Gastrocnemius medialis (tissue), 4 donors: Measurements from ENCODE around the gene SLC16A8.

ENCODE experiments used
- POLR2A ChIP-seq, 2 donors: fragments of 450-650 bp; IDR thresholded peaks; one replicate each; pipeline ENCODE4 v1.6.1; 2017; ENCODE audit warnings: antibody characterized with exemption in 2 of 2, mild to moderate bottlenecking in 2 of 2, moderate library complexity in 2 of 2
- TF ChIP-seq, protein P1 (sequence below), 5 experiments: fragments of 450-650 bp in 3 of 5; fragments of 200-600 bp in 2 of 5; sonication (generic) in 2 of 5; IDR thresholded peaks in 4 of 5; conservative IDR thresholded peaks in 1 of 5; 1 replicate in 4 of 5; 2 replicates in 1 of 5; pipeline ENCODE4 v1.5.1; 2016 to 2019; ENCODE audit warnings: antibody characterized with exemption in 5 of 5, mild to moderate bottlenecking in 3 of 5, moderate library complexity in 3 of 5

DNA sequence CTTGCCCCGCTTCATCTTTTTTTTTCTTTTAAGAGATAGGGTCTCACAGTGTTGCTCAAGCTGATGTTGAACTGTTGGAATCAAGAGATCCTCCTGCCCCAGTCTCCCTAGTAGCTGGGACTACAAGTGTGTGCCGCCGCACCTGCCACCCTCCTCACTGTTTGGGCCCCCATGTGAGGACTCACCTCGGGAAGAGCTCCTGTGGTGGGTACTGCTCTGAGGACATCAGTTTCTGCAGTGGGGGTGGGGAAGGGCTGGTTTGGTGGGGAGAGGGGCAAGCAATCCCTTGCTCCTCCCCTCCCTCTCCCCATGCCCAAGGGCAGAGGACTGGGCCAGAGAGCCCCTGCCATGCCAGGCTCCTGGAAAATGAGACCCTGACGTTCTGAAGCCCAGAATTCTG, 1.5 kb upstream of the SLC16A8 start:
- TF ChIP-seq, protein P1, sequence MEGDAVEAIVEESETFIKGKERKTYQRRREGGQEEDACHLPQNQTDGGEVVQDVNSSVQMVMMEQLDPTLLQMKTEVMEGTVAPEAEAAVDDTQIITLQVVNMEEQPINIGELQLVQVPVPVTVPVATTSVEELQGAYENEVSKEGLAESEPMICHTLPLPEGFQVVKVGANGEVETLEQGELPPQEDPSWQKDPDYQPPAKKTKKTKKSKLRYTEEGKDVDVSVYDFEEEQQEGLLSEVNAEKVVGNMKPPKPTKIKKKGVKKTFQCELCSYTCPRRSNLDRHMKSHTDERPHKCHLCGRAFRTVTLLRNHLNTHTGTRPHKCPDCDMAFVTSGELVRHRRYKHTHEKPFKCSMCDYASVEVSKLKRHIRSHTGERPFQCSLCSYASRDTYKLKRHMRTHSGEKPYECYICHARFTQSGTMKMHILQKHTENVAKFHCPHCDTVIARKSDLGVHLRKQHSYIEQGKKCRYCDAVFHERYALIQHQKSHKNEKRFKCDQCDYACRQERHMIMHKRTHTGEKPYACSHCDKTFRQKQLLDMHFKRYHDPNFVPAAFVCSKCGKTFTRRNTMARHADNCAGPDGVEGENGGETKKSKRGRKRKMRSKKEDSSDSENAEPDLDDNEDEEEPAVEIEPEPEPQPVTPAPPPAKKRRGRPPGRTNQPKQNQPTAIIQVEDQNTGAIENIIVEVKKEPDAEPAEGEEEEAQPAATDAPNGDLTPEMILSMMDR (IDR thresholded peaks at IDR 0.05 in 4 of 5, conservative IDR thresholded peaks at IDR 0.05 in 1 of 5), result no peak
- no peak for TF ChIP-seq POLR2A (IDR thresholded peaks at IDR 0.05)
